Breast epithelium (tissue), 4 donors: Measurements from ENCODE around the gene P3H2. TPM values are rescaled to one million over a fixed set of nuclear protein-coding genes. Genes with fewer than 3 reads are reported as not detected.

ENCODE experiments used
- DNase-seq, 2 donors: peaks; one replicate each; pipeline ENCODE4 v3.0.0-alpha.2; 2019; ENCODE audit warnings: low spot score in 2 of 2
- H3K27ac ChIP-seq, 2 donors: fragments of 200-600 bp; sonication (generic) in 1 of 2; one replicate each; pipeline ENCODE4 v1.5.1; 2016 to 2019; ENCODE audit warnings: mild to moderate bottlenecking in 1 of 2
- H3K27me3 ChIP-seq, 2 donors: fragments of 200-600 bp; sonication (generic) in 1 of 2; one replicate each; pipeline versions ENCODE4 v1.5.1 to v1.6.0; 2017 to 2019; ENCODE audit warnings: control low read depth in 1 of 2, mild to moderate bottlenecking in 1 of 2
- H3K36me3 ChIP-seq: fragments of 200-600 bp; one replicate; pipeline ENCODE4 v1.5.1; 2019
- H3K4me1 ChIP-seq, 2 donors: fragments of 200-600 bp; sonication (generic); one replicate each; pipeline ENCODE4 v1.5.1; 2016 to 2019; ENCODE audit warnings: control low read depth in 1 of 2
- H3K4me3 ChIP-seq, 3 donors: fragments of 200-600 bp; sonication (generic); 1 replicate in 2 of 3; 2 replicates in 1 of 3; pipeline ENCODE4 v1.5.1; 2016 to 2019; ENCODE audit warnings: mild to moderate bottlenecking in 3 of 3, moderate library complexity in 2 of 3
- H3K9me3 ChIP-seq, 2 donors: fragments of 200-600 bp; sonication (generic) in 1 of 2; one replicate each; pipeline ENCODE4 v1.5.1; 2016 to 2019; ENCODE audit warnings: control low read depth in 1 of 2
- CTCF ChIP-seq, 3 donors: fragments of 450-650 bp; IDR thresholded peaks; one replicate each; pipeline ENCODE4 v1.5.1; 2016 to 2017; ENCODE audit warnings: antibody characterized with exemption in 3 of 3, mild to moderate bottlenecking in 3 of 3, moderate library complexity in 3 of 3
- POLR2A ChIP-seq: fragments of 450-650 bp; IDR thresholded peaks from one replicate; pipeline ENCODE4 v1.6.1; 2016; ENCODE audit warnings: antibody characterized with exemption, mild to moderate bottlenecking, moderate library complexity
- POLR2AphosphoS5 ChIP-seq, 3 donors: sonication (generic); formaldehyde crosslinking; IDR thresholded peaks; one replicate each; pipeline ENCODE4 v1.6.1; 2017; ENCODE audit warnings: antibody characterized with exemption in 3 of 3
- intact Hi-C: fragments of 100-400 bp; cut with DNase I; formaldehyde crosslinking; loops from one replicate; pipeline ENCODE4 v1.15.1; 2023; ENCODE audit warnings: low total_unique reads
- total RNA-seq, 3 donors: library from RNA; depleted of rRNA; stranded (reverse); fragments of >200 nt; gene quantifications; one replicate each; pipeline ENCODE4 v1.1.0, GENCODE V29; 2016

Gene P3H2
- total RNA-seq, 3 donors from 2014 or later = 1.6 to 12.3 (median 10.2) TPM

- H3K27ac ChIP-seq = no peak overlapping the region
- no peaks in the 10 kb centered on the region for H3K27me3 ChIP-seq
- no peak for DNase-seq
- no peaks in the 10 kb centered on the region for H3K9me3 ChIP-seq
- H3K4me3 ChIP-seq = no peak overlapping the region
- intact Hi-C loops = no loop called here
- H3K4me1 ChIP-seq = peaks cover 9 to 14% of the 10 kb centered on the region in 2 donors
- H3K36me3 ChIP-seq = no peaks in the 10 kb centered on the region
- TF ChIP-seq POLR2A (no peak), CTCF (IDR thresholded peaks at IDR 0.05) (no peak), POLR2AphosphoS5 (IDR thresholded peaks at IDR 0.05) (no peak)
These were observed 141.9 kb downstream of the P3H2 start for GRCh38 chr3:189978753-189979152.

GRCh38 chr3:189977174-189977573, 143.5 kb downstream of the P3H2 start:
- H3K4me3 ChIP-seq = no peak overlapping the region
- intact Hi-C loops = no loop called here
- no peak for TF ChIP-seq CTCF (IDR thresholded peaks at IDR 0.05)
- TF ChIP-seq POLR2A = no peak
- TF ChIP-seq POLR2AphosphoS5 (IDR thresholded peaks at IDR 0.05) = no peak
- no peaks in the 10 kb centered on the region for H3K36me3 ChIP-seq
- H3K9me3 ChIP-seq = no peaks in the 10 kb centered on the region
- H3K4me1 ChIP-seq = peaks cover 6 to 10% of the 10 kb centered on the region in 2 donors
- H3K27me3 ChIP-seq = no peaks in the 10 kb centered on the region
- no peak for DNase-seq
- H3K27ac ChIP-seq = no peak overlapping the region

DNA sequence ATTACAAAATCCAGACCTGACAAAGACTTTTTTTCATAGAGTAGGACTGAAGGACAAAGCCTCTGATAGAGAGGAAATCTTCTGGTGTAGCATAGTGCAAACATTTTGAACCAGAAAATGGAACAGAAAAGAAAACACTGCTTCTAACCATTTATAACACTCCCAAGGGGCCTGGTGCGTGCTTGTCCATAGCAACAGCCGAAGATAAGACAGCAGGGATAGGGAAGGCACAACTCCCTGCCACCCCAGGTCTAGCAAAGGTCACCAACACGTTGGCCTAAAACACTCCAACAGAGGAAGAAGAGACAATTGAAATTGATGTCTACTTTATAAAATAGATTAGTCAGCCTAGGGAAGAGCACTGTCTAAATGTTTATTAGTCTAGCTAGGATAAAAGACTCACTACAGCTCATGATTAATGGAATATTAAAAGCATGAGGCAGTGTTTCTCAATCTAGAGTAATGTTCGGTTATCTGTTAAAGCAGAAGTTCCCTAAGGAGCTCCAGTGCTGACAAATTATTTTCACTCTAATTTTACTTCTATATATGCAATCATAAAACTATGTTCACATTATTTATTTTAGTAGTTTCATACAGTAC, 145.2 kb downstream of the P3H2 start:
- DNase-seq = no peak
- no peaks in the 10 kb centered on the region for H3K4me1 ChIP-seq
- H3K4me3 ChIP-seq = no peak overlapping the region
- TF ChIP-seq CTCF (IDR thresholded peaks at IDR 0.05) (no peak), POLR2AphosphoS5 (IDR thresholded peaks at IDR 0.05) (no peak), POLR2A (no peak)
- no peaks in the 10 kb centered on the region for H3K36me3 ChIP-seq
- no peaks in the 10 kb centered on the region for H3K27me3 ChIP-seq
- intact Hi-C loops = no loop called here
- H3K9me3 ChIP-seq = no peaks in the 10 kb centered on the region
- peak overlapping the region in 1 of 2 donors; percentile 2 for H3K27ac ChIP-seq

DNA sequence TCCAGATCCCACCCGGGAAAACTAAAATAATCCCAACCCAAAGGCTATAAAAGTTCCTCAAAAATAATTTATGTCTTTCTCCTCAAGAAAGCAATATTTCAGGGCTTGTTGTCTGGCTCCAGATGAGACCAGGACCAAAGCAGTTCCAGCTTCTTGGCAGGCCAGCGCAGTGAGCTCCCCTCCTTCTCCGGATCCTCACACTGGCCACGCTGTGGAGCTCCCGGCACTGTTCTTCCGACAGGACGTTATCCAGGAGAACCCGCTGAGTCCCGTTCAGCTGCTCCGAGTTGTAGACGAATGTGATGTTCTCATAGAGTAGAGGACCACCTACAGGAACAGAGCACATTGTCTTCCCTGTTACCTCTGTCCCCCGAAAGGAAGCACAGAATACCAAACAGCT, 146.3 kb downstream of the P3H2 start:
- H3K9me3 ChIP-seq = no peaks in the 10 kb centered on the region
- DNase-seq = no peak
- TF ChIP-seq CTCF (IDR thresholded peaks at IDR 0.05) (no peak), POLR2AphosphoS5 (IDR thresholded peaks at IDR 0.05) (no peak), POLR2A (no peak)
- no peaks in the 10 kb centered on the region for H3K27me3 ChIP-seq
- intact Hi-C loops = no loop called here
- H3K27ac ChIP-seq = no peak overlapping the region
- H3K36me3 ChIP-seq = no peaks in the 10 kb centered on the region
- no peak overlapping the region for H3K4me3 ChIP-seq
- no peaks in the 10 kb centered on the region for H3K4me1 ChIP-seq

- intact Hi-C loops = no loop called here
- no peak overlapping the region for H3K4me3 ChIP-seq
These were observed 153.3 kb downstream of the P3H2 start for GRCh38 chr3:189967254-189967865.

More at GRCh38 chr3:189967254-189967865, 153.3 kb downstream of the P3H2 start:
- TF ChIP-seq CTCF (IDR thresholded peaks at IDR 0.05) (peak; percentile 67 to 86 (median 83)), POLR2A (no peak)
- Histone ChIP-seq H3K9me3 (no peaks in the 10 kb centered on the region), H3K4me1 (no peaks in the 10 kb centered on the region), H3K27me3 (no peaks in the 10 kb centered on the region), H3K36me3 (no peaks in the 10 kb centered on the region), H3K27ac (no peak overlapping the region)
- DNase-seq = no peak
